AG04449 (cell line): ENCODE results near the gene GRID1.

Experiments
- CTCF ChIA-PET: fragments of 350-600 bp; formaldehyde crosslinking; extraction: SDS; loops from one replicate; lab custom pipeline; 2021; ENCODE audit warnings: antibody characterized with exemption; lab: Yijun Ruan, JAX
- POLR2A ChIA-PET: fragments of 400-600, 350-600 bp; formaldehyde crosslinking; extraction: SDS; loops from one replicate; lab custom pipeline; 2020; ENCODE audit warnings: antibody characterized with exemption, inconsistent platforms; lab: Yijun Ruan, JAX
- DNase-seq: peaks from one replicate; pipeline ENCODE4 v3.0.0-alpha.2; 2010; ENCODE audit warnings: low read depth, low spot score
- H3K4me3 ChIP-seq: 2 replicates; pipeline ENCODE4 v1.5.1; 2011; ENCODE audit warnings: low read depth, mild to moderate bottlenecking, control low read depth, low read length
- CTCF ChIP-seq: IDR thresholded peaks from one replicate; pipeline ENCODE4 v1.5.1; 2011; ENCODE audit warnings: mild to moderate bottlenecking, moderate library complexity, low read length, control low read depth, inconsistent platforms; ENCODE audit not compliant: insufficient read depth; ENCODE audit errors: missing control alignments

Gene GRID1

DNA sequence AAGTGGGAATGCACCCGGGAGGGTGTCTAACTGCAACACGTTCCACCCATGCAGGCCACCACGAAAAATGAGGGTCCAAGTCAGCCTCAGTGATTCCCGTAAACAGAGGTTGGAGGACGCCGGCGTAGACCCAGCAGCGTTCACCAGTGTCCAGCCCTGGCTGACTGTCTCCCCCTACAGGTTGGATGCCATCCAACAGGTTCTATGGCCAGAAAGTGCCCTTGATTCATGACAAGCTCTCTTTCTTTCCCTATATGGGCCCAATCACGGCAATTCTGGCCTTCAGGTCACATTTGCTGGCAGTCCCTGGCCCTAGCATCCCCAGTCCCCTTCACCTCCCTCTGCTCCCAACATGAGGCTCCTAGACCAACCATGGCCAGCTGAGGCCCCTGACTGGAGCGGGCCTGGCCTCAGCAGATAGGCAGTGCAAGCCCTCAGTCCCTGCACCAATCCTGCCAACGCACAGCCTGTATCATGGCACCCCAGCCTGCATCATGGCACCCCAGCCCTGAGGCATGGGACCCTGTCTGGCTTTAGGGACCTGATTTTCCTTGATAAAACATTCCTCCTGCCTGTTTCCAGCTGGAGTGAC is 227.4 kb downstream of the GRID1 start:
- DNase-seq: no peak
- TF ChIP-seq CTCF: no peak
- CTCF ChIA-PET: no interaction called here
- no peak overlapping the region for H3K4me3 ChIP-seq
- POLR2A ChIA-PET: no interaction called here

DNA sequence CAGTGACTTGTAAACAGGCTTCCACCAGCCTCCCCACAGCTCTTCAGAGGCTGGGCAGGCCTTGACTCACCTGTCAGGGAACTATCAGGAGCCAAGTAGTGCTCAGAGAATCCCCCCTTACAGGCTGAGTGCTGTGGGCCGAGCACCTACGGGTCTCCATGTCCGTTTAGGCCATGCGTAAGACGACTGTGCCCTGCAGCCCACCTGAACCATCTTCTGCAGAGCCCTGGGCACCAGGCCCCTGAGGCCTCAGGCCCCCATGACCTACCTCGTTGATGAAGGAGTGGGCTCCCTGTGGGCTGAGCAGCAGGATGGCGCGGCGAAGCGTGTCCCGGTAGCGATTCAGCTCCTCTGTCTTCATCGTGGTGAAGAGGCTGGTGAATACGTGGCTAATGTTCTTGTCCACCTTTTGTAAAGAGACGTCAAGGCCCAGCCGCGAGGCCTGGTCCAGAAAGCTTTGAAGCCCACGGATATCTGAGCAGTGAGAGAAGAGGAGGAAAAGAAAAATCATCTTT is 228.0 kb downstream of the GRID1 start:
- TF ChIP-seq CTCF: no peak
- DNase-seq: no peak
- POLR2A ChIA-PET: no interaction called here
- CTCF ChIA-PET: no interaction called here
- H3K4me3 ChIP-seq: no peak overlapping the region

- POLR2A ChIA-PET: no interaction called here
- CTCF ChIA-PET: no interaction called here
- no peak for DNase-seq
- no peak for TF ChIP-seq CTCF
- no peak overlapping the region for H3K4me3 ChIP-seq
Measured at GRCh38 chr10:86137561-86137960, 229.0 kb downstream of the GRID1 start.

DNA sequence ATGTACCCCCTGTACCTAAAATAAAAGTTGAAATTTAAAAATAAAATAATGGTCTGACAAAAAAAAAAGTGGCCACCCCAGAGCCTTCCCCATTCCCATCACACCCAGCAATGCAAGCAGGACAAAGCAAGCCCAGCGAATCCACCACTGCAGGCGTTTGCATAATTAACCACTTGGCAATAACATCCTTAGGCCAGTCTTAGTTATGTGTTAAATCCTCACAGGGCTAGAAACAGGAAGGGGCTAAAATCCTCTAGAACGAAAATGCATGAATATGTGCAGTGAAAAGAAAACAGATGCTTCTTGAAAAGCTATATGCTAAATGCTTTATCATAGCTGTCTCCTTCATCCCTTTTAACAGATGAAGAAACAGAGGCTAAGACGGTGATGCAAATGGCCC is 229.7 kb downstream of the GRID1 start:
- ChIA-PET CTCF (no interaction called here), POLR2A (no interaction called here)
- TF ChIP-seq CTCF: no peak
- H3K4me3 ChIP-seq: no peak overlapping the region
- no peak for DNase-seq

- POLR2A ChIA-PET: no interaction called here
- H3K4me3 ChIP-seq: no peak overlapping the region
- CTCF ChIA-PET: no interaction called here
- DNase-seq: no peak
- no peak for TF ChIP-seq CTCF
Measured at GRCh38 chr10:86135191-86135590, 231.4 kb downstream of the GRID1 start.

DNA sequence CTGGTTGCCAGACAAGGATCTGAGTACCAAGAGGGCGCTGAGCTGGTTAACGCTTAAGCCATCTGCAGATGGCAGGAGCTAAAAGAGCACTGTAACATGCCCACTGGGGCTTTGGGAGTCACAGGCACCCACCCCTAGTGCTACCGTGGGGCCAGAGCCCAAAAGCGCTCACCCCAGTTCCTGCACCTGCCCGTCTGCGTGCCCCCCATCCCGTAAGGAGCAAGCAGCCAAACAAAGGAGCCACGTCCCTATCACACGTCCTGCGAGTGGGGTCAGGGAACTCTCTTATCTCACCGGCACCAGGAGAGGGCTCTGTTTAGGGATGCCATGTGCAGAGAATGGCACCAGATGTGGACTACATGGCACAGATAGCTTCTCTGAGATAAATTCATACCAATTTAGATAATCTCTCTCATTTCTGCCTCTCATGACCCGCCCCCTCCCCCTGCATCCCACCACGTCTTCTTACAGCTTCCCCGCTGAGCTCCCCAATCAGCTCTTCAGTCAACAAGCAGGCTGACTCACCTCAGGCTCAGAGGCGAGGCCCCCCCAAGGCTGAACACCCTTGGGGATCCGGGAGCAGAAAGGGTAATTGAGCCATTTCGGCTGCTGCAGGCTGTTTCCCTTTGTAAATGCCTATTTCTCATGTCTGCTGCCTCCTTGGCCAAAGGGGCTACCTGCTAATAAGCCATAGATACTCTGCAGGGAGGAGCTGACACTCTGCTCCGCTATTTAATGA is 235.7 kb downstream of the GRID1 start:
- TF ChIP-seq CTCF: no peak

More for the DNA sequence above, 235.7 kb downstream of the GRID1 start:
- H3K4me3 ChIP-seq: no peak overlapping the region
- CTCF ChIA-PET: no interaction called here
- DNase-seq: no peak
- POLR2A ChIA-PET: no interaction called here
